ENCODE results near the gene DPP10. TPM values are rescaled to one million over a fixed set of nuclear protein-coding genes. Genes with fewer than 3 reads are reported as not detected.

DPP10 gene
- total RNA-seq, 1 experiment from 2014 or later: 0.61 TPM

GRCh38 chr2:115584507-115584906 lies 1142.1 kb downstream of the DPP10 start:
- in situ Hi-C loops (cut with HindIII; ENCODE audit: low pct_unique_long_range_greater_than_20kb, low sequenced_read_pairs): no loop called here
- no peak for DNase-seq (ENCODE audit: low read depth)

- in situ Hi-C loops (cut with HindIII; ENCODE audit: low pct_unique_long_range_greater_than_20kb, low sequenced_read_pairs): no loop called here
- DNase-seq (ENCODE audit: low read depth): no peak
Measured at GRCh38 chr2:115596659-115597375, 1154.4 kb downstream of the DPP10 start.

GRCh38 chr2:115603285-115603684 lies 1160.8 kb downstream of the DPP10 start:
- in situ Hi-C loops (cut with HindIII; ENCODE audit: low pct_unique_long_range_greater_than_20kb, low sequenced_read_pairs): no loop called here
- no peak for DNase-seq (ENCODE audit: low read depth)

- no peak for DNase-seq (ENCODE audit: low read depth)
- in situ Hi-C loops (cut with HindIII; ENCODE audit: low pct_unique_long_range_greater_than_20kb, low sequenced_read_pairs): no loop called here
Measured at GRCh38 chr2:115606350-115606749, 1163.9 kb downstream of the DPP10 start.

- in situ Hi-C loops (cut with HindIII; ENCODE audit: low pct_unique_long_range_greater_than_20kb, low sequenced_read_pairs): no loop called here
- DNase-seq (ENCODE audit: low read depth): peak; percentile 14
Measured at GRCh38 chr2:115609978-115610377, 1167.5 kb downstream of the DPP10 start.

- in situ Hi-C loops (cut with HindIII; ENCODE audit: low pct_unique_long_range_greater_than_20kb, low sequenced_read_pairs): no loop called here
- DNase-seq (ENCODE audit: low read depth): no peak
Measured at GRCh38 chr2:115610888-115611287, 1168.4 kb downstream of the DPP10 start.

GRCh38 chr2:115624332-115624731 lies 1181.9 kb downstream of the DPP10 start:
- in situ Hi-C loops (cut with HindIII; ENCODE audit: low pct_unique_long_range_greater_than_20kb, low sequenced_read_pairs): no loop called here
- peak; percentile 5 for DNase-seq (ENCODE audit: low read depth)

GRCh38 chr2:115634578-115634977 lies 1192.1 kb downstream of the DPP10 start:
- DNase-seq (ENCODE audit: low read depth): no peak
- in situ Hi-C loops (cut with HindIII; ENCODE audit: low pct_unique_long_range_greater_than_20kb, low sequenced_read_pairs): no loop called here

GRCh38 chr2:115635430-115635829 lies 1193.0 kb downstream of the DPP10 start:
- DNase-seq (ENCODE audit: low read depth): no peak
- in situ Hi-C loops (cut with HindIII; ENCODE audit: low pct_unique_long_range_greater_than_20kb, low sequenced_read_pairs): no loop called here

GRCh38 chr2:115649731-115650130 lies 1207.3 kb downstream of the DPP10 start:
- in situ Hi-C loops (cut with HindIII; ENCODE audit: low pct_unique_long_range_greater_than_20kb, low sequenced_read_pairs): no loop called here
- no peak for DNase-seq (ENCODE audit: low read depth)

- in situ Hi-C loops (cut with HindIII; ENCODE audit: low pct_unique_long_range_greater_than_20kb, low sequenced_read_pairs): no loop called here
- DNase-seq (ENCODE audit: low read depth): no peak
Measured at GRCh38 chr2:115650827-115651226, 1208.4 kb downstream of the DPP10 start.

- in situ Hi-C loops (cut with HindIII; ENCODE audit: low pct_unique_long_range_greater_than_20kb, low sequenced_read_pairs): no loop called here
- DNase-seq (ENCODE audit: low read depth): no peak
Measured at GRCh38 chr2:115652652-115653051, 1210.2 kb downstream of the DPP10 start.

GRCh38 chr2:115654362-115654761 lies 1211.9 kb downstream of the DPP10 start:
- no peak for DNase-seq (ENCODE audit: low read depth)
- in situ Hi-C loops (cut with HindIII; ENCODE audit: low pct_unique_long_range_greater_than_20kb, low sequenced_read_pairs): no loop called here

GRCh38 chr2:115678129-115678528 lies 1235.7 kb downstream of the DPP10 start:
- no peak for DNase-seq (ENCODE audit: low read depth)
- in situ Hi-C loops (cut with HindIII; ENCODE audit: low pct_unique_long_range_greater_than_20kb, low sequenced_read_pairs): no loop called here

GRCh38 chr2:115684345-115684744 lies 1241.9 kb downstream of the DPP10 start:
- no peak for DNase-seq (ENCODE audit: low read depth)
- in situ Hi-C loops (cut with HindIII; ENCODE audit: low pct_unique_long_range_greater_than_20kb, low sequenced_read_pairs): no loop called here

GRCh38 chr2:115691409-115691808 lies 1249.0 kb downstream of the DPP10 start:
- in situ Hi-C loops (cut with HindIII; ENCODE audit: low pct_unique_long_range_greater_than_20kb, low sequenced_read_pairs): no loop called here
- DNase-seq (ENCODE audit: low read depth): no peak

- in situ Hi-C loops (cut with HindIII; ENCODE audit: low pct_unique_long_range_greater_than_20kb, low sequenced_read_pairs): no loop called here
- no peak for DNase-seq (ENCODE audit: low read depth)
Measured at GRCh38 chr2:115694651-115695050, 1252.2 kb downstream of the DPP10 start.

- DNase-seq (ENCODE audit: low read depth): no peak
- in situ Hi-C loops (cut with HindIII; ENCODE audit: low pct_unique_long_range_greater_than_20kb, low sequenced_read_pairs): no loop called here
Measured at GRCh38 chr2:115733190-115733775, 1290.8 kb downstream of the DPP10 start.

- DNase-seq (ENCODE audit: low read depth): no peak
- in situ Hi-C loops (cut with HindIII; ENCODE audit: low pct_unique_long_range_greater_than_20kb, low sequenced_read_pairs): no loop called here
Measured at GRCh38 chr2:115738111-115738510, 1295.7 kb downstream of the DPP10 start.

GRCh38 chr2:115739574-115739973 lies 1297.1 kb downstream of the DPP10 start:
- no peak for DNase-seq (ENCODE audit: low read depth)
- in situ Hi-C loops (cut with HindIII; ENCODE audit: low pct_unique_long_range_greater_than_20kb, low sequenced_read_pairs): no loop called here
